GM19395 (cell line): ENCODE data around the gene ZBTB7C.

ENCODE experiments used
- ATAC-seq: cut with Tn5 transposase; IDR thresholded peaks from one replicate; pipeline ENCODE4 v1.9.1; 2021; ENCODE audit warnings: mild to moderate bottlenecking, moderate library complexity; ENCODE audit not compliant: unreplicated experiment

Gene ZBTB7C

GRCh38 chr18:48199399-48199798 is 209.8 kb downstream of the ZBTB7C start:
- no peak for ATAC-seq

- ATAC-seq, result no peak
These were observed 211.4 kb downstream of the ZBTB7C start for GRCh38 chr18:48197819-48198218.

GRCh38 chr18:48195787-48196186 is 213.4 kb downstream of the ZBTB7C start:
- no peak for ATAC-seq

- no peak for ATAC-seq
These were observed 214.5 kb downstream of the ZBTB7C start for GRCh38 chr18:48194591-48195181.

GRCh38 chr18:48193521-48194492 is 215.4 kb downstream of the ZBTB7C start:
- ATAC-seq, result no peak

- no peak for ATAC-seq
These were observed 216.6 kb downstream of the ZBTB7C start for GRCh38 chr18:48192542-48192941.

- no peak for ATAC-seq
These were observed 217.7 kb downstream of the ZBTB7C start for GRCh38 chr18:48191494-48191893.

- no peak for ATAC-seq
These were observed 218.2 kb downstream of the ZBTB7C start for GRCh38 chr18:48190994-48191393.

GRCh38 chr18:48188609-48189008 is 220.6 kb downstream of the ZBTB7C start:
- no peak for ATAC-seq

- ATAC-seq, result no peak
These were observed 222.3 kb downstream of the ZBTB7C start for GRCh38 chr18:48186861-48187260.

GRCh38 chr18:48186131-48186766 is 222.9 kb downstream of the ZBTB7C start:
- ATAC-seq, result no peak

GRCh38 chr18:48184118-48184517 is 225.1 kb downstream of the ZBTB7C start:
- no peak for ATAC-seq

GRCh38 chr18:48183613-48184012 is 225.6 kb downstream of the ZBTB7C start:
- no peak for ATAC-seq

- ATAC-seq, result no peak
These were observed 226.4 kb downstream of the ZBTB7C start for GRCh38 chr18:48182779-48183178.

- no peak for ATAC-seq
These were observed 227.3 kb downstream of the ZBTB7C start for GRCh38 chr18:48181857-48182256.

GRCh38 chr18:48181087-48181823 is 227.9 kb downstream of the ZBTB7C start:
- ATAC-seq, result no peak

GRCh38 chr18:48179666-48180065 is 229.5 kb downstream of the ZBTB7C start:
- ATAC-seq, result no peak

- no peak for ATAC-seq
These were observed 230.2 kb downstream of the ZBTB7C start for GRCh38 chr18:48179001-48179400.

GRCh38 chr18:48176909-48177308 is 232.3 kb downstream of the ZBTB7C start:
- ATAC-seq, result no peak

- ATAC-seq, result no peak
These were observed 235.6 kb downstream of the ZBTB7C start for GRCh38 chr18:48173557-48173956.
